Measurements from ENCODE around the gene STEEP1.

The STEEP1 gene

GRCh38 chrX:119541188-119541587, 24.0 kb downstream of the STEEP1 start:
- no peak overlapping the region for H3K4ac ChIP-seq (ENCODE audit: low read depth in 1 of 2, low read length in 2 of 2)
- H3K4me1 ChIP-seq (ENCODE audit: control insufficient read depth, insufficient read depth, low read depth, low read length): no peaks in the 10 kb centered on the region
- no peak overlapping the region for H2BK120ac ChIP-seq (ENCODE audit: low read depth, low read length)
- H3K4me3 ChIP-seq (ENCODE audit: insufficient read depth in 1 of 2, low read depth in 1 of 2, low read length in 2 of 2): peak overlapping the region in 1 of 2 experiments; percentile 13
- H4K91ac ChIP-seq (ENCODE audit: low read length): no peak overlapping the region
- H3K27me3 ChIP-seq (ENCODE audit: control insufficient read depth in 1 of 2, insufficient read depth in 1 of 2, low read length in 2 of 2): no peaks in the 10 kb centered on the region
- peak overlapping the region; percentile 8 for H3K9ac ChIP-seq (ENCODE audit: low read length)
- peak overlapping the region; percentile 32 for H3K27ac ChIP-seq (ENCODE audit: low read length, poor library complexity, severe bottlenecking)
- no peak overlapping the region for H2AFZ ChIP-seq (ENCODE audit: low read depth, low read length)
- H3K23ac ChIP-seq (ENCODE audit: low read length in 2 of 2): no peak overlapping the region
- H3K9me3 ChIP-seq (ENCODE audit: control insufficient read depth, low read length): no peaks in the 10 kb centered on the region
- no peaks in the 10 kb centered on the region for H3K79me1 ChIP-seq (replicated peaks; ENCODE audit: low read length, poor library complexity, severe bottlenecking)
- H3K18ac ChIP-seq (ENCODE audit: low read depth in 1 of 2, low read length in 2 of 2): no peak overlapping the region
- no peak overlapping the region for H3K4me2 ChIP-seq (ENCODE audit: low read length, poor library complexity, severe bottlenecking)
- WGBS: 30% methylated on average over 2 of the region's 4 CpGs
- peak; percentile 81 for DNase-seq
- no peak overlapping the region for H3K14ac ChIP-seq (ENCODE audit: low read length in 2 of 2)
- no peak overlapping the region for H2AK5ac ChIP-seq (ENCODE audit: low read length, severe bottlenecking)
- peaks cover 0 to 13% of the 10 kb centered on the region in 2 experiments for H3K36me3 ChIP-seq (ENCODE audit: control insufficient read depth in 1 of 2, insufficient read depth in 2 of 2, low read depth in 1 of 2, low read length in 2 of 2)
- H4K8ac ChIP-seq (ENCODE audit: low read length): no peak overlapping the region
- no peak overlapping the region for H2BK12ac ChIP-seq (ENCODE audit: low read length in 2 of 2)
- no peak overlapping the region for H2BK5ac ChIP-seq (ENCODE audit: low read depth, low read length, poor library complexity, severe bottlenecking)
- no peak overlapping the region for H2BK15ac ChIP-seq (ENCODE audit: low read depth, poor library complexity, severe bottlenecking)

- Histone ChIP-seq H3K27me3 (ENCODE audit: control insufficient read depth in 1 of 2, insufficient read depth in 1 of 2, low read length in 2 of 2) (no peaks in the 10 kb centered on the region), H2BK120ac (ENCODE audit: low read depth, low read length) (no peak overlapping the region)
- WGBS: no CpG with 5 or more reads among the region's 2 CpGs
Observed at GRCh38 chrX:119539872-119540271, 25.3 kb downstream of the STEEP1 start.

DNA sequence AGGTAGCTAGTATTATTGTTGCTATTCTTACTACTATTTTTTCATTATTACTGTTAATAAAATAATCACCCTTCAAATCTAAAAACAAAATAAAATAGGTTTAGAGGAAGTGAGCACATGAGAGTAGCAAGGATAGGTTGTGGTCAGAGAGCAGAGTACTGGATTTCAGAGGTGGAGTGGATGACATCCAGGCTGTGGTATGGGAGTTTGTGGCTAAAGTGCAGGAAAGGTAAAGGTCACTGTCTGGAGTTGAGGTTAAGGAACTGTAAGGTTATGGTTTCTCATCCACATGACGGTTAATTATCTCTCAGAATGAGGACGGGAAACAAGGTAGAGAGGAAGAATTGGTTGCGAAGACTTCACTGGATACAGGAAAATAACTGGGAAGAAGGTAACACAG, 27.7 kb downstream of the STEEP1 start:
- no CpG with 5 or more reads among the region's 3 CpGs for WGBS
- Histone ChIP-seq H3K4me2 (ENCODE audit: low read length, poor library complexity, severe bottlenecking) (no peak overlapping the region), H3K27ac (ENCODE audit: low read length, poor library complexity, severe bottlenecking) (no peak overlapping the region), H3K14ac (ENCODE audit: low read length in 2 of 2) (no peak overlapping the region), H2AFZ (ENCODE audit: low read depth, low read length) (no peak overlapping the region), H3K4ac (ENCODE audit: low read depth in 1 of 2, low read length in 2 of 2) (no peak overlapping the region), H2BK15ac (ENCODE audit: low read depth, poor library complexity, severe bottlenecking) (no peak overlapping the region), H4K8ac (ENCODE audit: low read length) (no peak overlapping the region), H3K79me1 (replicated peaks; ENCODE audit: low read length, poor library complexity, severe bottlenecking) (no peaks in the 10 kb centered on the region), H3K23ac (ENCODE audit: low read length in 2 of 2) (no peak overlapping the region), H2BK120ac (ENCODE audit: low read depth, low read length) (no peak overlapping the region), H3K4me3 (ENCODE audit: insufficient read depth in 1 of 2, low read depth in 1 of 2, low read length in 2 of 2) (no peak overlapping the region), H3K18ac (ENCODE audit: low read depth in 1 of 2, low read length in 2 of 2) (no peak overlapping the region), H3K9ac (ENCODE audit: low read length) (no peak overlapping the region), H3K4me1 (ENCODE audit: control insufficient read depth, insufficient read depth, low read depth, low read length) (no peaks in the 10 kb centered on the region), H3K9me3 (ENCODE audit: control insufficient read depth, low read length) (no peaks in the 10 kb centered on the region), H4K91ac (ENCODE audit: low read length) (no peak overlapping the region), H2BK5ac (ENCODE audit: low read depth, low read length, poor library complexity, severe bottlenecking) (no peak overlapping the region), H3K36me3 (ENCODE audit: control insufficient read depth in 1 of 2, insufficient read depth in 2 of 2, low read depth in 1 of 2, low read length in 2 of 2) (peaks cover 0 to 14% of the 10 kb centered on the region in 2 experiments), H2BK12ac (ENCODE audit: low read length in 2 of 2) (no peak overlapping the region), H3K27me3 (ENCODE audit: control insufficient read depth in 1 of 2, insufficient read depth in 1 of 2, low read length in 2 of 2) (no peaks in the 10 kb centered on the region), H2AK5ac (ENCODE audit: low read length, severe bottlenecking) (no peak overlapping the region)
- no peak for DNase-seq

More at GRCh38 chrX:119539872-119540271, 25.3 kb downstream of the STEEP1 start:
- H3K23ac ChIP-seq (ENCODE audit: low read length in 2 of 2): no peak overlapping the region
- H3K4me2 ChIP-seq (ENCODE audit: low read length, poor library complexity, severe bottlenecking): no peak overlapping the region
- no peak overlapping the region for H2AFZ ChIP-seq (ENCODE audit: low read depth, low read length)
- no peak overlapping the region for H3K27ac ChIP-seq (ENCODE audit: low read length, poor library complexity, severe bottlenecking)
- H2AK5ac ChIP-seq (ENCODE audit: low read length, severe bottlenecking): no peak overlapping the region
- no peaks in the 10 kb centered on the region for H3K79me1 ChIP-seq (replicated peaks; ENCODE audit: low read length, poor library complexity, severe bottlenecking)
- no peak overlapping the region for H2BK12ac ChIP-seq (ENCODE audit: low read length in 2 of 2)
- H3K14ac ChIP-seq (ENCODE audit: low read length in 2 of 2): no peak overlapping the region
- DNase-seq: no peak
- H3K4me3 ChIP-seq (ENCODE audit: insufficient read depth in 1 of 2, low read depth in 1 of 2, low read length in 2 of 2): no peak overlapping the region
- H4K91ac ChIP-seq (ENCODE audit: low read length): no peak overlapping the region
- H4K8ac ChIP-seq (ENCODE audit: low read length): no peak overlapping the region
- peaks cover 0 to 15% of the 10 kb centered on the region in 2 experiments for H3K36me3 ChIP-seq (ENCODE audit: control insufficient read depth in 1 of 2, insufficient read depth in 2 of 2, low read depth in 1 of 2, low read length in 2 of 2)
- H3K9me3 ChIP-seq (ENCODE audit: control insufficient read depth, low read length): no peaks in the 10 kb centered on the region
- H3K9ac ChIP-seq (ENCODE audit: low read length): no peak overlapping the region
- no peaks in the 10 kb centered on the region for H3K4me1 ChIP-seq (ENCODE audit: control insufficient read depth, insufficient read depth, low read depth, low read length)
- H3K18ac ChIP-seq (ENCODE audit: low read depth in 1 of 2, low read length in 2 of 2): no peak overlapping the region
- H2BK5ac ChIP-seq (ENCODE audit: low read depth, low read length, poor library complexity, severe bottlenecking): no peak overlapping the region
- H3K4ac ChIP-seq (ENCODE audit: low read depth in 1 of 2, low read length in 2 of 2): no peak overlapping the region
- no peak overlapping the region for H2BK15ac ChIP-seq (ENCODE audit: low read depth, poor library complexity, severe bottlenecking)

- H2BK120ac ChIP-seq (ENCODE audit: low read depth, low read length): no peak overlapping the region
- H2BK12ac ChIP-seq (ENCODE audit: low read length in 2 of 2): no peak overlapping the region
- no peak overlapping the region for H4K91ac ChIP-seq (ENCODE audit: low read length)
- H3K4me2 ChIP-seq (ENCODE audit: low read length, poor library complexity, severe bottlenecking): no peak overlapping the region
- no peaks in the 10 kb centered on the region for H3K9me3 ChIP-seq (ENCODE audit: control insufficient read depth, low read length)
- 92% methylated on average over 9 of the region's 9 CpGs for WGBS
- H2AFZ ChIP-seq (ENCODE audit: low read depth, low read length): no peak overlapping the region
- no peak overlapping the region for H2BK5ac ChIP-seq (ENCODE audit: low read depth, low read length, poor library complexity, severe bottlenecking)
- no peak overlapping the region for H3K23ac ChIP-seq (ENCODE audit: low read length in 2 of 2)
- H3K4me3 ChIP-seq (ENCODE audit: insufficient read depth in 1 of 2, low read depth in 1 of 2, low read length in 2 of 2): no peak overlapping the region
- no peaks in the 10 kb centered on the region for H3K4me1 ChIP-seq (ENCODE audit: control insufficient read depth, insufficient read depth, low read depth, low read length)
- no peaks in the 10 kb centered on the region for H3K36me3 ChIP-seq (ENCODE audit: control insufficient read depth in 1 of 2, insufficient read depth in 2 of 2, low read depth in 1 of 2, low read length in 2 of 2)
- no peak overlapping the region for H2BK15ac ChIP-seq (ENCODE audit: low read depth, poor library complexity, severe bottlenecking)
- no peak overlapping the region for H3K27ac ChIP-seq (ENCODE audit: low read length, poor library complexity, severe bottlenecking)
- H3K79me1 ChIP-seq (replicated peaks; ENCODE audit: low read length, poor library complexity, severe bottlenecking): no peaks in the 10 kb centered on the region
- H3K27me3 ChIP-seq (ENCODE audit: control insufficient read depth in 1 of 2, insufficient read depth in 1 of 2, low read length in 2 of 2): no peaks in the 10 kb centered on the region
- H3K4ac ChIP-seq (ENCODE audit: low read depth in 1 of 2, low read length in 2 of 2): no peak overlapping the region
- no peak overlapping the region for H3K18ac ChIP-seq (ENCODE audit: low read depth in 1 of 2, low read length in 2 of 2)
- DNase-seq: no peak
- no peak overlapping the region for H4K8ac ChIP-seq (ENCODE audit: low read length)
- H2AK5ac ChIP-seq (ENCODE audit: low read length, severe bottlenecking): no peak overlapping the region
- no peak overlapping the region for H3K14ac ChIP-seq (ENCODE audit: low read length in 2 of 2)
- H3K9ac ChIP-seq (ENCODE audit: low read length): no peak overlapping the region
Observed at GRCh38 chrX:119529345-119530276, 35.6 kb downstream of the STEEP1 start.
